Fibroblast of skin of right quadriceps (primary cell): Measurements from ENCODE around the gene LRRC47.
"Not testable (repeated sequence)": the region's sequence is repeated elsewhere in the genome, so short reads cannot be mapped to it uniquely, and the experiment has no call there.

ENCODE experiments used
- DNase-seq: peaks from one replicate; pipeline ENCODE4 v3.0.0-alpha.2; 2013

Gene LRRC47

DNA sequence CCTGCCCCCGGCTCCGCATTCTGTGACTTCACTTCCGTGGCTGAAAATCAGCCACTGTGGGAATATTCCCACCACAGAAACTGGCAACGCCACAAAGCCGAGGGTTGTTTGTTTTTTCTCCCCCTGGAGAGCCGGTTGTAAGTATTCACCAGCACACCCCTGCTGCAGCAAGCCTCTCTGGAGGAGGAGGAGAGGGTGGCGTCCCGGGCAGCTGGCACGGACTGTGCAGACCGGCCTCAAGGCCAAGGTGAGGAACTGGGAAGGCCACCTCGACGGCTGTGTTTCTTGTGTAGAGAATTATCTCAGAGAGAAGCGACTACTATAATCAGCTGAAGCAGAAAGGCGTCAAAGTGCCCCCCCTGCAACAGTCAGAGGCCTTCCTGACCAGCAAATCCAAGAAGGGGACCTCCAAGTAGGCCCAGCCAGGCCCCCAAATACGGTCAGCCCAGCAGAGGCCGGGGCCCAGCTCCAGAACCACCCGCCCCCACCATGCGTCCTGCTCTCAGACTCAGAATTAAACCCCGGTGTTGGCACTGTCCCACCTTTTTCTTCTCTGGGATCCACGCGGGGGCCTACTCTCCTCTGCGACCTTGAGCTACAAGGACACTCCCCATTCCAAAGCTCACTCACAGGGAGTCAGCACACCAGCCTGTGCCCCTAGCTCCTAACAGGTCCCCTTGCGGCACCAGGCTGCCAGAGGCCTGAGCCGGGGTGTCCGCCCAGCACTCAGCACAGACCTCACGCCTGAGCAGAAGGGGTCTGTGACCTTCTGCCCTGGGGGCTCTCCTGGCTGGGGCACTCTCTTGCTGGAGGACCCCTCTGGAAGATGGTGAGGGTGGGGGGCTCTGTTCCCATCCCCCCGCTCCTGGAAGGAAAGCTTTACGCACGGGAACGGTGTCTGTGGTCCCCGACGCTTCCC lies 24.9 kb downstream of the LRRC47 start:
- DNase-seq: no peak

DNA sequence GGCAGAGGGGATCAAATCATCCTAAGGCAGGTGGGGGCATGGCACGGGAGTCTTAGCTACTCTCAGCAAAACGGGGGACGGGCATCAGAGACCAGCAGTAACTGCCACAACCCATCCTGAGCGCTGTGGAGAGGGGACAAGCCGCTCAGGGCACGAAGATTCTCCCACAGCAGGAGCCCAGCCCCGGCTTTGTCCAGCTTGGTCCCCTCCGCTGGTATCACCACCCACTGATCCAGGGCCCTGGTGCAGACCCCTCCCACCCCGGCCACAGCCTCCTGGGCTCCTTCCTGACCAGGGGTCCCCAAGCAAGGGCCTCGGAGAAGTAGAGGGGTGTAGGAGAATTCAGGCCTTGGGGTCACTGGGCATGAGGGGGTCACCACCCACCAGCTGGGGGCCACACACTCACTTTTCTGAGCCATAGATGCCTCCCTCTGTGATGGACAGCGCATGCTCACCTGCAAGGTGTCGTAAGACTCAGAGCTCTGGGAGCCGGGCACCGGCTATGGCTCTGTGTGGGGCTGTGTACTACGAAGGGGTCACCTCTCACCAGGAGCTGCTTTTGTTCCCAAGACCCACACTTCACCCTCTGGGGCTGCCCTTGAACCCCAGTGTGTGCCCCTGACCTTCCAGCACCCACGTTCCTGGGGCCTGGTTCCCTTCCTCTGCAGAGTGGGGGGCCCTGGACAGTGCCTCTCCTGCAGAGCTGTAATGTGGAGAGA lies 26.1 kb downstream of the LRRC47 start:
- DNase-seq: no peak

DNA sequence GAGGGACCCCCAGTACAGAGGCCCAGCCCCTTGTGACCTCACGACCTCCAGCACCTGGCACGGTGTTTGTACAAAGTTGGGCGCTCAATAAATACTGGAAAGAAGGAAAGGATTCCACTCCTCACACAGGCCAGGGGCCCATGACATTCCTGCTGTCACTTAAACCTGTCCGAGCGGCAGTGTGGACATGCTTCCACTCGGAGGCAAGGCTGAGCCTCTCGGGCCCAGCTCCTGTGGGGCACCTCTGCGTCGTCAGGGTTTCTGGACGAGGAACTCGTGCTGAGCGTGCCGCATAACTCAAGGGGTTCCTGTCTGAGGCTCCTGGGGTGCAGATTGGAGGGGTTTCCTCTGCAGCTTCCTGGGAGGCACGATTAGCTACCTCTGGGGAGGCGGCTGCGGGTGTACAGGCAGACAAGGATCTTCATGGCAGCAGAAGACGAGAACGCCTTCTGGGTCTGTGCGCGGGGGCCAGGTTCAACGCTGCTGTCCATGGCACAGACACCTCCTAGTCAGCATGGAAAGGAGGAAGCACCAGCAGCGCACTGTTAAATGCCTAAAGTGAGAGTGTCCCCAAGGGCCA lies 27.4 kb downstream of the LRRC47 start:
- DNase-seq: no peak

DNA sequence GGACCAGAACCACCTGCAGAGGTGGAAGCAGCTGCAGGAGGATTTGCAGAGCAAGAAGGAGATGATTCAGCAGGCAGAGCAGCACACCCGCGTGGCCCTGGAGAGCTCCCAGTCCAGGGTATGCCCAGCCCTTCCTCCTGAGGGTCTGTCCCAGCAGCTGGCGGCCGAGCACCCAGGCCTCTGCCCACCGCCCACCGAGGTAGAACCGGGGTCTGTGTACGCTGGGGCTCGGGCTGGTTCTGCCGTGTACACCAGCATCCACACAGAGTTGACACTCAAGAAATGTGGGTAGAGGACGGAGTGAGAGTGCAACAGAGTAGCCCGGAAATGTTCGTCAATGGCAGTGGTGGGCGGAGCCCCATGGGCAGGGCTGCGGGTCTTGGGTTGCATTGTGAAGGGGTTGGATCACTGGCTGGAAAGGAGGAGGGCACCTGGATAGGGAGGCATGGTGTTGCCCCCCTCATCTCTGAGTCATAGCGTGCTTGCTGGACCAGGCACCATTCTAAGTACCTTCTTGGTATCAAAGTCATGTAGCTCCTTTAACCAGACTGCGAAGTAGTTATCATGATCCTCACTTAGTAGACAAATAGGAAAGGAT lies 28.9 kb downstream of the LRRC47 start:
- DNase-seq: no peak

DNA sequence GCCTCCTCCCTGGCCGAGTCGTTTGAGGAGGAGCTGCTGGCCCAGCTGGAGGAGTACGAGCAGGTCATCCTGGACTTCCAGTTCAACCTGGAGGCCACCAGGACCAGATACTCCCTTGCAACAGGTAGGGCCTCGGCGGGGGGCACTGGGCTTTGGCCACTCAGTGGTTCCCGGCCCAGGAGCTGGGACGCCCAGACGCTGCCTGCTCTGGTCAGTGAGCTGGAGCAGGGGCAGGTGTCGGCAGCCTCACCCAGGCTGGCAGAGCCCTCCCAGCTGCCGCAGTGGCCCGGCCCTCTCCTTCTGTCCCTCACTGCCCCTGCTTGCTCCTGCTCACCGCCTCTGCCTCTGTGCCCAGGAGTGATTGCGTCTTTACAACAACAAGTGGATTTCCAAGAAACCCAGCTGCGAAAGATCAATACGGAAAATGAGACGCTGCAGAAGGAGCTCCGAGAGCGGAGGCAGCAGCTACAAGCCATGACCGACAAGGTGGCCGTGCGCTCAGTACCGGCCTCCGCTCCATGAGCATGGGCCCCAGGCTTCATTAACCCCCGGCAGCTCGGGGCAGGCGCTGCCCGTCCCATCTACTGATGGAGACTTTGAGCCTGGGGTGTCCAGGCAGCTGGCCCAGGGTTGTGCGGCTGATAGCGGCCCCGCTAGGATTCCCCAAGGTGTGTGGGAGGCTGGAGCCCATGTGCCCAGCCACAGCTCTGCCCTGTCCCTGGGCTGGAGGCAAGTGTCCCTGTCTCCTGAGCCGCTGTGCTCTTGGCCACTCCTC lies 32.8 kb downstream of the LRRC47 start:
- DNase-seq: no peak

DNA sequence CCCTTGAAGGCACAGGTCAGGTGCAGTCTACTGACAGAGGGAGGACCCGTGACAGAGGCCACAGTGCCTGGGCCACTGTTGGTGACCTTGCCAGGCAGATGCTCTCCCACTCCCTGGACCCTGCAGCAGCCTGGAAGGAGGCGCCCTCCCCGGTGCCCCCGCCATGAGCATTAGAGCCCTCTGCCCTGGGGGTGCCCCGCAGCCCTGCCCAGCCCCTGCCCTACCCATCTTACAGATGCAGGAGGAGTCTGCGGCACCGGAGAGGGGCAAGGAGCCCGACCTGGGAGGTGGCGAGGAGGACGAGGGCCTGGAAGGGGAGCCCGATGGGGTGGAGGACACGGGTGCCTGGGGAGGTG lies 33.4 kb downstream of the LRRC47 start:
- no peak for DNase-seq

DNA sequence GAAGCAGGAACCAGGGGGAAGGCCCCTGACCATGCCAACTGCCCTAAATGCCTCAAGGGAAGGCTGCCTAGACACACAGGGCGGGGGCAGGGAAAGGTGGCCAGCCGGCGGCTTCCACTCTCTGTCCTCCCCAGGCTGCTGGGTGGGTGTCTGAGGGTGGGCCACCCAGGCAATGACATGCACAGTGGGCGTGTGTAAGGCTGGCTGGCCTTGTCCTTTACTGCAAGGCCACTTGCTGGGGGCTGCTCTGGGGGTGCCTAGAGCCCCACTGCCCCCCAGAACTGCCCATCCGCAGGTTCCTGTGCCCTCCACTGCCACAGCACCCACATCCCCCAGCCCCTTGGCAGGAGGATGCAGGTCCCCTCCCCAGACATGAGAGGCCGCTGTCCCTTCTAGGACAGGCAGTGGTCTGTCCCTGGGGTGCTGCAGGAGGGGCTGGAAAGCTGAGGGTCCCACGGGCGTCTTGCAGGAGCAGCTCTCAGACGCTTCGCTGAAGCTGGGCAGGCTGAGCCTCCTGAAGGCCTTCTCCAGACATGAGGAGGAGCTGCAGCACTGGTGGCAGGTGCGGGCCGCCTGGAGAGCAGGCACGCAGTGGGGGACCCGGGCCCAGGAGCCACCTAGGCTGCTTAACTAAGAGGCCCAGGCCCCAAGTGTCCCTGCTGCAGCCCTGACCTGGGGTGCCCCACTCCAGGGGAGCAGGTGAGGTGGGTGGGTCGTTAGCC lies 34.0 kb downstream of the LRRC47 start:
- DNase-seq: no peak

DNA sequence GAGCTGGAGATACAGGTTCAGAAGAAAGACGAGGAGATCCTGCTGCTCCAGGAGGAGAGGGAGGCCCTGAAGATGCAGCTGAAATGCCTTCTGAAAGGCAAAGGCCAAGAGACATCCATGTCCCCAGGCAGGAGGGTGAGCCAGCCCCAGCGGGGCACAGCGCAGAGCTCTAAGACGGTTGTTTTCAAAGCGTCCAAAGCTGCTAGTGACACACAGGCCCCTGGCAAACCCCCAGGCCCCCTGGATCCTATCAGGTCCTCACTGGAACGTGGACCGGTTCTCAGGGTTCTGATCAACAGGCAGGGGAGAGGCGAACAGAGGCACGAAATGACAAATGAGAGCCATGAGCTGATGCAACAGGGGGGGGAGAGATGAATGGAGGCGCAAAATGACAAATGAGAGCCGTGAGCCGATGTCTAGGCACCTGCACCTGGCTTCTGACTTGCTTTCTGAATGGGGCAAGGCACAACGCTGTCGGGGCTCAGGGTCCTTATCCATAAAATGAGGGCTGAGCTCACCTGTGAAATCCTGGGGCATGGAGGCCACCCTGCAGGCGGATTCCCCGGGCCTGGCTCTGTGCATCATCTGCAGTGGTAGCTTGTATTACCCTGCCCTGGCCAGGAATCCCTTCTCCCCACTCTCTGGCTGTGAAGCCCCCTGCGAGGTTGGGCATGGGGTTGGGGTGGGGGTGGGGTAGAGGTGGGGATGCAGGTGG lies 34.8 kb downstream of the LRRC47 start:
- no peak for DNase-seq

DNA sequence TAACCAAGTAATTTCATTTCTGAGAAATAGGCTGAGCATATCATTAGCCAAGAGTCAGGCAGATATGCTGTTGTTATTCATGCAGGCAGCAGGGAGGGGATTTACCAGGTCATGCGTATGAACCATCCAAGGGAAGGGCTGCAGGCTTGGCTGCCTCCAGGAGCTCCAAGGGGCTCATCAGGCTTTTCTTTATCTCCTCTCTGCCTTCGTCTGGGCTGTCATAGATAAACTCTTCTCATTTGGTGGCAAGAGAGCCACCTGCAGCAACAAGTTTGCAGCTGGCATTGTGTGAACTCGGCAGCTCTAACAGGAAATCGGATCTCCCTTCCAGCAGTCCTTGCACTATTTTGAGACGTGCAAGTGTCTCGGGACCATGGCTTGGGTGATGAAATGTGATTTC lies 36.5 kb downstream of the LRRC47 start:
- DNase-seq: no peak

DNA sequence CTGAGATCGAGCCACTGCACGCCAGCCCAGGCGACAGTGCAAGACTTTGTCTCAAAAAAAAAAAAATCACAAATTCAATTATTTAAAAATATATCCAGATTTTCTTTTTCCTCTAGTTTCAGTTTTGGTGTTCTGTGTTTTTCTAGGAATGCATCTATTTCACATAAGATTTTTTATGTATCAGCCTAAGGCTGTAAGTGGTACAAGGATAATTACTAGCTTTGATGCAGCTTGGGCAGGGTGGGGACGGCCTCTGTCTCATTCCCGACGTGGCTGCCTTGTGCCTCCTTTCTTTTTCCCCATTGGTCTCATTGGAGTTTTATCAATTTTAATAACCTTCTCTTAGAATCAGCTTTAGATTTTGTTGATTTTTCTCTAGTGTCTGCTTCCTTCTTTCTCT lies 37.1 kb downstream of the LRRC47 start:
- no peak for DNase-seq

DNA sequence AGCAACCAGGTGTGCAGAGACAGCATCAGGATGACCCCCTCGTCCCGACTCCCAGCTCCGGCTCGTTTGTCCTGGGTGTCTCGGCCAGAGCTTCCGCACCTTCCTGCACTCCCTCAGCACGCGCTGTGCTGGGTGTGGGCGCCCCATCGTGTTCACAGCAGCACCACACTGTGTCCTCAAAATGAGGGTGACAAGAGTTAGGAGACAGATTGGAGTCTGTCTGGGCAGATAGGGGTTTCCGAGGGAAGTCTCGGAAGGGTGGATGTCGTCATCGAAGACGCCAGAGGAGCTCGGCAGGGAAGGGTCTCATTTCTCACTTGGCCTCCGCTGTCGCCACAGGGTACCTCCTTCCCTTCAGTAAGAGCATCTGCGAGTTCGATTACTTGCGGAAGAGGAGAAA lies 39.9 kb downstream of the LRRC47 start:
- DNase-seq: no peak

DNA sequence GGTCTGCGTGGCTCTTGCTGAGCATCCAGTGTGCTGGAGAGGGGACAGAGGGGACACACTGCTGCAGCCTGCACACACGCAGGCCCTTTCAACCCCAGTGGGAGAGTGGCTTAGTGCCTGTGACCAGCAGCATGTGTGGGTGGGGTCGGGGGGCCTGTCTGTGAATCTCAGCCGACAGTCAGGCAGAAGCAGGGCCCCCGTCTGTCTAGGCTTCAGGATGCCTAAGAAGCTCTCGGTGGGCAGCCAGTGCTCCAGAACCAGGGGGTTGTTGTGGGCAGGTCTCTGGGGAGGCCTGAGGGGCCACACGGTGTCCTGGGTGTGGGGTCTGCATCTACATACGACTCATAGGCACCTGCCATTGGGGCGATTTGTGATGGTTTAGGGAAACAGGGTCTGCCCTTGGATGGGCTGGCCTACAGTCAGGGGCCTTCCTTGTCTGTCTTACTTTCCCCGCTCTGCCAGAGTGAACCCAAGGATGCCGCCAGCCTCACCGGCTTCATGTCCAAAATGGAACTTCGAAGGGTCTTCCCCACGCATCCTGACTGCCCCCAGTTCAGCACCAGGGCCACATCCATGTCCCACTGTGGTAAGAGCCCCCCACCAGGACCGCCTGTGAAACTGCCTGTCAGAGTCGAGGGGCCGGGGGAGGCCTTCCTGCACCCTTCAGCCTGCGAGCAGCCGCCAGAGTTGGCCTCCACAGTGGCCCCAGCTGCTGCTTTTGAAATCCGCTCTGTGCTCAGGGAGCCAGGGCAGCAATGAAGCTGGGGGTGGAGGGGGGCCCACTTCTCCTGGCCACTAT lies 42.4 kb downstream of the LRRC47 start:
- no peak for DNase-seq

DNA sequence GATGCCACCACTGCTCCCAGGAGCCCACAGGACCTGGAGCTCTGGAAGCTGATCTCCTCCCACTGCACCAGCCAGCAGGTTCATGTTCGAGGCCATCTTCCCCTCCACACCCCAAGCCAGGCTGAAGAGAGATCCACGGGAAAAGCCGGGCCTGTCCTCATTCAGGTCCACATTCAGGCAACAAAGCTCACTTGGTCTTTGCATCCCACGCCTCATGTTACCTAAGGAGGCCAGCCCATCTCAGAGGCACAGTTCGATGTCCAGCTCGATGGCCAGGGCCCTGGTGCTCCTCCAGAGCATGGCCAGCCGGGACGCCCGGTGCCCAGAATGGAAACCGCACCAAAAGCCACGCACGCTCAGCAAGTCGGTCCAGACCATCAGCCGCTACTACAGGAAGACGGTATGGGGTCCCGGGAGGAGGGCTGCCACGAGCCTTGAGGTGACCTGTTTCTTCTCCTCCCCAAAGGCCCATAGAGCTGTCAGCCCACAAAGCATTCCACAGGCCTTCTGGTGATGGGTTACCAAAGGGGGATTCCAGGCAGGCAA lies 43.8 kb downstream of the LRRC47 start, which contains the start of gene CCDC27:
TSS of gene CCDC27 (plus strand) at position 51 of the 546 bp plus-strand sequence. CDS start at position 83, 32 bp downstream.
- DNase-seq: no peak

DNA sequence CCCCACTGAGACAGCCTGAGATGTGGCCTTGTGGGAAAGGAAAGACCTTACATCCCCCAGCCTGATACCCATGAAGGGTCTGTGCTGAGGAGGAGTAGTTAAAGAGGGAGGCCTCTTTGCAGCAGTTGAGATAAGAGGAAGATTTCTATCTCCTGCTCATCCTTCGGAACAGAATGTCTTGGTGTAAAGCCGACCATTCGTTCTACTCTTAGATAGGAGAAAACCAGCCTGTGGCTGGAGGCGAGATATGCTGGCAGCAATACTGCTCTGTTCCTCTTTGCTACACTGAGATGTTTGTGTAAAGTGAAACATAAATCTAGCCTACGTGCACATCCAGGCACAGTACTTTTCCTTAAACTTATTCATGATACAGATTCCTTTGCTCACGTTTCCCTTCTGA lies 45.6 kb downstream of the LRRC47 start:
- no peak for DNase-seq

DNA sequence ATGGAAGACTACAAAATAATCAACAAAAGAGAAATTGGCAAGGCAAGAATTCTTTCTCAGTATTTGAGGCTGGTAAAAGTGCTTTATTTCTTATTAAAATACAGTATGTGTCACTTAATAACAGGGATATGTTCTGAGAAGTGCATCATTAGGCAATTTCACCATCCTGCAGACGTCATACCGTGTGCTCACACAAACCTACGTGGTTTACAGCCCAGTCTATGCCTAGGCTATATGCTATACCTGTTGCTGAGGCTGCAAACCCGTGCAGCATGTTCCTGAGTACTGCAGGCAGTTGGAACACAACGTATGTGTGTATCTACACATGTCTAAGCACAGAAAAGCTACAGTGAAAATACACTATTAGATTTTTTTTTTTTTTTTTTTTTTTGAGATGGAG lies 46.8 kb downstream of the LRRC47 start:
- DNase-seq: no peak

DNA sequence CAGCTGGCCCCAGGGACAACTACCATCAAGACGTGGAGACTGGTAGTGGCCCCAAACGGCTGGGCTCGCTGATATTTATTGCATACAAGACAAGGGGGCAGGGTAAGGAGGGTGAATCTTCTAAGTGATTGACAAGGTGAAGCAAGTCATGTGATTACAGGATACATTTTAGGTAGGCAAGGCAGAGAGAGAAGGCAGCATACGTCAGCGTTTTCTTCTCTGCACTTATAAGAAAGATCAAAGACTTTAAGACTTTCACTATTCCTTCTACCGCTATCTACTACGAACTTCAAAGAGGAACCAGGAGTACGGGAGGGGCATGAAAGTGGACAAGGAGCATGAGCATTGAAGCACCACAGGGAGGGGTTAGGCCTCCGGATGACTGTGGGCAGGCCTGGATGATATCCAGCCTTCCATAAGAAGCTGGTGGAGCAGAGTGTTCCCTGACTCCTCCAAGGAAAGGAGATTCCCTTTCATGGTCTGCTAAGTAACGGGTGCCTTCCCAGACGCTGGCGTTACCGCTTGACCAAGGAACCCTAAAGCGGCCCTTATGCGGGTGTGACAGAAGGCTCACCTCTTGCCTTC lies 47.9 kb downstream of the LRRC47 start:
- DNase-seq: not testable (repeated sequence)

DNA sequence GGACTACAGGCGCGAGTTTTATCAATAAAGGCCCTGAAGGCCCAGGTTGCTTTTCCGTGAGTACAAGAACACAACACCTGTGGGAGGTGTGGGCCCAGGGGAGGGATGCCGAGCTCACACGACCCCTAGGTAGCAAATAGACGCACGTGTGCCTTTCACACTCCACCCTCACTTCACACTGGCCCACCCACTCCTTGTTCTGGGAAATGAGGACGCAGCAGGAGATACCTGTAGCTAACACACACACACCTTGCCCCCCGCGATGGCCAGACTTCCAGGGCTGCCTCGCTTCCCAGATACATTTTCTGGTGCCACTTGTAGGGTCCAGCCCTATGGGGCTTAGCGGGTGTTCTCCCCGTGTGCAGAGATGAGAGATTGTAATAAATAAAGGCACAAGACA lies 48.4 kb downstream of the LRRC47 start:
- no peak for DNase-seq

DNA sequence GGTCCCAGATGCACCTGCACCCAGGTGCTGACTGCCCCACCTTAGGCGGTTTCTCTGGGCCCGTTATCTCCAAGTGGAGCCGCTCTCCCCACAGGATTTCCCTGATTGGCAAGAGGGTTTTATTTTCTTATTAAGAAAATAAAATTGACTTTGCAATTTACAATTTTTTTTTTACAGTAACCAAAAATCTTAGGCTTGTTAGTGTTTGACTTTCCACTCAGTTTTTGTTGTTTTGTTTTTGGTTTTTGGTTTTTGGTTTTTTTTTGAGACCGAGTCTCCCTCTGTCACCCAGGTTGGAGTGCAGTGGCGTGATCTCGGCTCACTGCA lies 48.8 kb downstream of the LRRC47 start:
- DNase-seq: no peak

DNA sequence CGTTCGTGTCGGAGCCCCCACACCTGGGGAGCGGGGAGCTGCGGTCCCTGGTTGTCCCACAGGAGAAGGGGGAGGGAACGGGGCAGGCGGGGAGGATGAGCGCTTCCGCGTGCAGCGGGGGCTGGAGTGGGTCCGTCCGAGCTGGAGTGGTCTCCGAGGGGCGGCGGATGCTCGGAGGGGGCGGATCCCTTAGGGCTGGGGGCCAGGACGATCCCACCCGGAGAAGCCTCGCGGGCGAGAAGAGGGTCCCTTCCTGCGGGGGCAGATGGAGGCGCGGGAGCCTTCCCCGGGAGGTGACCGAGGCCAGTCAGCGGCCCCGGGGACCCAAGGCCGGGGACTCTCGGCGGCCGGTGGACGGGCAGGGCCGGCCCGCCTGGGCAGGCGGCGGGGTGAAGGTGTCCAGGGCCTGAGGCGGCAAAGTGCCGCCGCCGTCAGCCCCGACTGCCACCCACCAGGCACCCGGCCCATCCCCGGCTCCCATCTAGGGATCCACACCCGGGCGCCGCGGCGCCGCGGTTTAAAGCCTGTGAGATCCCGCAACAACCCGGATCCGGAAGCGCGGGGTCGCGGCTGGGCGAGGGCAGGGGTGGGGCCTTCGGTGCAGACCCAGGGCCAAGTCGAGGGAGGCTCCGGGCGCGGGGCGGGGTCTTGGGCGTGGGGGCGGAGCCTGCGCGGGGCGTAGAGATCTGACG lies 49.3 kb downstream of the LRRC47 start:
- DNase-seq: peak; percentile 68
